ENCODE results near the gene TCEAL6.
"Not testable (repeated sequence)": the region's sequence is repeated elsewhere in the genome, so short reads cannot be mapped to it uniquely, and the experiment has no call there.

Gene TCEAL6

DNA sequence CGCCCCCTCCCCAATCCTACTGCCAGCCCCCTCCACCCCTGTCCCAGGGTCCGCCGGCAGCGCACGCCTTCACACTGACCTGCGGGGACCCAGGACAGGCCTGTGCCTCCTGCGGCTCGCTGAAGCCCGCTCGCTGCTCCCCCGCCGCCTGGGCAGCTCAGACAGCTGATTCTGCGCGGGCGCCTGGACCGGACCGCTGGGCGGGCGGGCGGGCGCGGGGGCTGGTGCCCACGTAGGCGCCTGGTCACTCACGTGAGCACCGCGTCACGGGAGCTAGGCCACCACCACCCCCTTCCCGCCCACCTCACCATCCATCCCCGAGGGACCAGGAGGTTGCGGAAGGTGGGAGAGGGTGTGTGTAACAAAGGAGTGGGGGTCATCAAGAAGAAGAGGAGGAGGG lies at the start of gene TCEAL6:
Gene TCEAL6 (minus strand): TSS at position 208 of the 400 bp plus-strand sequence.
- DNase-seq: not testable (repeated sequence)

DNA sequence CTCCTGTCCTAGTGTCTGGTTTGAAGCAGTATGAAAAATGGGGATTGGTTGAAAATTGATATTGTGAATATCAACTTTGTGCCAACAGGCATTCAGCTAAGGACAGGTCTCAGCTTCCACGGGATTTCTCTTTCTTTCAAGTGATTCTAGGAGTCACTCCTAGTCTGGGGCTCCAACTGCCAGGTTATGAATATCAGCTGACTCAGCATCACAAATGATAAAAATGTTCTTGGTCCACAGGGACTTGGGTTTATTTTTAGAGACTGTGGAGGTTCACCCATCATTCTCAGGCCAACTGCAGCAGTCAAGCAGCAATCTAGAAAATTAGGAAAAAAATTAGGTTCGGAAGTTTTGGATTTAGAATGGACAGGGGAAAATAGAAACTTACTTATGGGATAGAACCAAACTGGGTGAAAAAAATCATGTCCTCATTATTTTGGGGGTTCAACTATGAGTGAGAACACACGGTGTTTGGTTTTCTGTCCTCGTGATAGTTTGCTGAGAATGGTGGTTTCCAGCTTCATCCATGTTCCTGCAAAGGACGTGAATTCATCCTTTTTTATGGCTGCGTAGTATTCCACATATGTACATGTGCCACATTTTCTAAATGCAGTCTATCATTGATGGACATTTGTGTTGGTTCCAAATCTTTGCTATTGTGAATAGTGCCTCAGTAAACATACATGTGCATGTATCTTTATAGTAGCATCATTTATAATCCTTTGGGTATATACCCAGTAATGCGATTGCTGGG lies 43.9 kb upstream of the TCEAL6 start:
- no peak for DNase-seq

DNA sequence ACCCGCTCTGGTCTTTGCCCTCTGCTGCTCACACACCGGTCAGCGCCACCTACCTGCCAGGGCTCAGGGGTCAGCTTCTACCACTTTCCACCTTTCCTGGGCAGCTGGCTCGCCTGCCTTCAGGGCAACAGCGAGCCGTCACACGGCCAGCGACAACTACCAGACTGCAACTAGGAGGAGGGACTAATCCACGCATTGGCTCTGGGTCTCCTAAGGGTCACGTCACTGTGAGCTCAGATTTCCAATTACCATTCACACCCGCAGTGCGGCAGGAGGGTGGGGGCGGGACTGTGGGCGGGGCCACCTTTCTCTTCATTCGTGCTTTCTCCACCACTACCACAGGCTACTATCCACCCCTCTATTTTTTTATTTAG lies 13.5 kb upstream of the TCEAL6 start, which contains the start of gene BEX5:
Gene BEX5 (minus strand): TSS at position 172 of the 374 bp plus-strand sequence. CDS start 1,712 bp downstream, outside the sequence.
- peak; percentile 64 for DNase-seq

DNA sequence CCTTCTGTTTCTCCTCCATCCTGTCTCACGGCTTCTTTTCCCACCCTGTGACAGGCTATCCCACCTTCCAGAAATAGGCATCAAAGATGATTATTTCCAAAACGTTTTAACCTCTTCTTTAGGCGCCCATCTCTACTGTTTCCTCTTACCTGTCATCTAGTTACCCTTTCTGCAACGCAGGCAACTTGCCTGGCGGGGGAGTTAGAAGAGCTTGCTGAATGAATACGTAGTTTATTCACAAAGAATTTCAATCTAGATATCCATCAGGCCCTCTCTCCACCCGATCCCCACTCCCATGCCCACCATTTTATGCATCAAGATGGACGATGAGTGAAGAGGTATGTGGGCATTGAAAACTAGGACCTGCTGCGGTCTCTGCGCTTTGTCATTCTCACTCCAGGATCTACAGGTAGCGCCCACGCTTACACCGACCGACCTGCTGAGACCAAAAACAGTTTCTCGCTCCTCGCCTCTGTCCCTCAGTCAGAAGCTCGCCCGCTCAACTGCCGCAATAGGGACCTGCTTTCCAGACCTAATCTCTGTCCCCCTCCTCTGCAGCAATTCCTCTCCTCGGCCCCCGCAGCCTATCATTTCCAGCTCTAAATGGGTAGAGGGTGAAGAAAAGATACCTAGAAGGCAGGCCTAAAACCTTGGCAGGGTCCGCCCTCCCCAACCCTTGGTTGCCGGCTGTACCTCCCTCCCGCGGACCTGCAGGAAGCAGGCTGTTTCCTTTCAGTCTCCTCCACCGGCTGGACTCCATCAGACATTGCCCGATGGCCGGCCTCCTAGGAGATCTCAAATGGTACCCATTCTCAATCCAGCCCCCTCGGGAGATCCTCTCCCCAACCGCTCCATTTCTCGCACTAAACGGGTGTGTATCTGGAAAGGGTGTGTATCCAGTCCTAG lies 12.9 kb upstream of the TCEAL6 start:
- DNase-seq: peak; percentile 22

DNA sequence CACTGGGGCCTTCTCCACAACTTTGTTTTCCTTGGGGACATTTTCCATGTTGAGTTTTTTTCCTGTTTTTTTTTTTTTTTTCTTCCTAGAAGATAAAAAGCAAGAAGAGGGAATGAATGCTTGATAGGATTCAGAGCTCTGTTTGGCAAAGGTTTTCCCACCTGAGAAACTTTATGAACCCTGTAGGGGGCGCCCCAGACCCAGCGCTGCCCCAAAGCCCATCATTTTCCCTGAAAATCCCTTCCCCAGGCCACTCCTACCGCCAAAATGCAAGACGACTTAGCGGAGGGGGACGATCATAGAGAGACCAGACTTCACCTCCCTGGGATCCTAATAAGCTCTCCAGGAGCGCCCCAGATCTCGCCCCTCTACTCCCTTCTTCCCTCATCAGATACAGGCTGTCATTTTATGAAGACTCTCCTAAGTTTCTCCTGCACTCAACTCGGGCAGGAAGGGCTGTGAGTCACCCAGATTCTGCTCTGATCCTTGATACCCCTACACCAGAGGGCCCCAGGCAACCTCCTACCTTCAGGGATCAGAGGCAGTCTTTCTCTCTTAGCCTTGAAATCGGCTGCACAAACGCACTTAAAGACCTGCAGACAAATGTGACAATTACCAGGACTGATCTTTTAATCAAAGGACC lies 12.1 kb upstream of the TCEAL6 start:
- DNase-seq: peak; percentile 29

DNA sequence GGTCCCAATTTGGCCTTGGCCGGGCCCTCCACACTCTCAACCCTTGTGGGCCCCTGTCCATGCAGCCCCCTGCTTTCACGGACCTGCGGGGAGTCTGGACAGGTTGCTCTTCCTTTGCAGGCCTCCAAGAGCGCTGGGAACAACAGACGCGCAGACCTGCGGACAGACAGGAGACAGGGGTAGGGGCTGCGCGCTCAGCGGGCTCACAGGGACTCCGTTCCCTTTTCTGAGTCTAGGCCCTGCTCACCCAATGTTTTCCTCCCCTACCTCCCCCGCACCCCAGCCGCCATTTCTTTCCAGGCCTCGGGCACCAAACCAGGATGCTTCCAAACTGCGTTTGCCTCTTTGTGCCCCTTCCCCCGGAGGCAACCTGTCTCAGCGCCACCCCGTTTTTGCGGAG lies 650 bp downstream of the TCEAL6 start:
- DNase-seq: not testable (repeated sequence)

DNA sequence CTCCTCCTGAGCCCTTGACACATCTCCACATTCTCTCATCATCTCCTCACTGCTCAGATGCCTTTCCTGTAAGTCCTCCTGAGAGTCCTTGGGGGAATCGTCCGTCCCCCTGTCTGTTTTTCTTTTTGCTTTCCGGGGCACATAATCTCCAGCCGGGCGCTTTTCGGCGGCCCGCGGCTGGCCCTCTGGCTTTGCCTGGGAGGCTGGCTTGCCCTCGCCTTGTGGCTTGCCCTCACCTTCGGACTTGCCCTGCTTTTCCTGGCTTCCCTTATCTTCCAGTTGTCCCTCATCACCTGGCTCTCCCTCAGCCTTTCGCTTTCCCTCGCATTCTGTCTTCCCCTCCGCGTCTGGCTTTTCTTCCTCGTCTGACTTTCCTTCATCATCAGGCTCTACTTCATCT lies 1.4 kb downstream of the TCEAL6 start:
- DNase-seq: not testable (repeated sequence)

DNA sequence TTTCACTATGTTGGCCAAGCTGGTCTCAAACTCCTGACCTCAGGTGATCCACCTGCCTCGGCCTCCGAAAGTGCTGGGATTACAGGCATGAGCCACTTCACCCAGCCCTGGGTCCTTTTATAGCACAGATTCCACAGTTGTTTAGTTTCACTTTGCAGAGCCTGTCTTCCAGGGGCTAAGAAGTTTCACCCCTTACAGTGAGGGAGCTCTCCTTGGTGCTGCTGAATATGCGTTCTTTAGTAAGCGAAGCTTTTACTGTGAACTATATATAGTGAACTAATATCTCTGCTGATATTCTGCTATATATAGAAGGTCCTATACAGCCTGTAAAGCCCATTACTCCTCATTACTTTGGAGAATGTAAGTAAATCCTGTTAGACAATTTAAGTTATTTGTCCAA lies 4.2 kb downstream of the TCEAL6 start:
- DNase-seq: no peak

DNA sequence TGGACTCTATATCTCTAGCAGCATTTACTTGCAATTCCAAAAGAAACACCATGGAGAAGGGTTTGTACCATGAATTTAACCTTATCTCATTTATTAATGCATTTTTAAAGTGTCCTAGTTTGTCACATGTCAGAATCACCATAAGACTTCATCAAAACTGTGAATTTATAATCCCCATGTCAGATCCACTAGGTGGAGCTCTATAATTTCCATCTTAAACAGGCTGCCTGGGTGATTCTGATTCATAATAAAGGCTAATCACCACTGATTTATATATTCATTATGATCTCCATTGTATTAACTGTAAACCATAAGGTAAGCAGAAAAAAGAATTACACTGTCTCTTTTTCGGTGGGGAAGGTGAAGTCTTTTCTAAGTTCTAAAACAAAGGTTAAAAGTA lies 12.8 kb downstream of the TCEAL6 start:
- DNase-seq: no peak

DNA sequence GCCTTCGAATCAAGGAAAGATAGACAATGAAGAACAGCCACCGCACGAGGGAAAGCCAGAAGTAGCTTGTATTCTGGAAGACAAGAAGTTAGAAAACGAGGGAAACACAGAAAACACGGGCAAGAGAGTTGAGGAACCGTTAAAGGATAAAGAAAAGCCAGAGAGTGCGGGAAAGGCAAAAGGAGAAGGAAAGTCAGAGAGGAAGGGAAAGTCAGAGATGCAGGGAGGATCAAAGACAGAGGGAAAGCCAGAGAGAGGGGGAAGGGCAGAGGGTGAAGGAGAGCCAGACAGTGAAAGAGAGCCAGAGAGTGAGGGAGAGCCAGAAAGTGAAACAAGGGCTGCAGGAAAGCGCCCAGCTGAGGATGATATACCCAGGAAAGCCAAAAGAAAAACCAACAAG lies 15.4 kb downstream of the TCEAL6 start:
- no peak for DNase-seq

DNA sequence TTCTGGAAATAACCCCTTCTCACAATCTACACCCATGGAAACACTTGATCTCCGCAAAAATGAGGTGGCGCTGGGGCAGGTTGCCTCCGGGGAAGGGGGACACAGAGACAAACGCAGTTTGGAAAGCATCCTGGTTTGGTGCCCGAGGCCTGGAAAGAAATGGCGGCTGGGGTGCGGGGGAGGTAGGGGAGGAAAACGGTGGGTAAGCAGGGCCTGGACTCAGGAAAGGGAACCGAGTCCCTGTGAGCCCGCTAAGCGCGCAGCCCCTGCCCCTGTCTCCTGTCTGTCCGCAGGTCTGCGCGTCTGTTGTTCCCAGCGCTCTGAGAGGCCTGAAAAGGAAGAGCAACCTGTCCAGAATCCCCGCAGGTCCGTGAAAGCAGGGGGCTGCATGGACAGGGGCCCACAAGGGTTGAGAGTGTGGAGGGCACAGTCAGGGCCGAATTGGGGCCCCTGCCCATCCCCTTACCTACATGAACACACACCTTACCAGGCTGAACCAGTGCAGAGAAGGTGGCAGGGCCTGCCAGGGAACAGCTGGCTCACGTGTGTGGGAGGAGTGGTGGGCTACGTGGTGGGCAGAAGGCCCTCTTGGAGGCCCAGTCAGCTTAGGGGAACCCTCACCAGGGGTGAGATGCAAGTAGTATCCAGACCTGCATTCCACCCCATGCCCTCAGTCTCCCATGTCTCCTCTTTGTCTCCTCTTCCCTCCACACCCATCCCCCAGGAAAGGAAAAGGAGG lies 16.0 kb downstream of the TCEAL6 start:
- DNase-seq: not testable (repeated sequence)

DNA sequence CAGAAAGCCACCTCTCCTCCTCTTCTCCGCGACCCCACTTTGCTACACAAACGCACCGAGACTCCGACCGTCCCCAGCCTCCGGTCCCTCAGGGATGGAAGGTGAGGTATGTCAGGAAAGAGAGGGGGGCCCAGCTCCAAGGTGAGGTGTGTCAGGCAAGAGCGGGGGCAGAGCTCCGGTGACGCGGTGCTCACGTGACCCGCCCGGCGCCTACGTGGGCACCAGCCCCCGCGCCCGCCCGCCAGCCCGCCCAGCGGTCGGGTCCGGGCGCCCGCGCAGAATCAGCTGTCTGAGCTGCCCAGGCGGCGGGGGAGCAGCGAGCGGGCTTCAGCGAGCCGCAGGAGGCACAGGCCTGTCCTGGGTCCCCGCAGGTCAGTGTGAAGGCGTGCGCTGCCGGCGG lies 16.8 kb downstream of the TCEAL6 start, which contains the start of gene TCEAL2:
Gene TCEAL2 (plus strand): TSS at position 244 of the 400 bp plus-strand sequence. CDS start 1,152 bp downstream, outside the sequence.
- DNase-seq: peak; percentile 1

DNA sequence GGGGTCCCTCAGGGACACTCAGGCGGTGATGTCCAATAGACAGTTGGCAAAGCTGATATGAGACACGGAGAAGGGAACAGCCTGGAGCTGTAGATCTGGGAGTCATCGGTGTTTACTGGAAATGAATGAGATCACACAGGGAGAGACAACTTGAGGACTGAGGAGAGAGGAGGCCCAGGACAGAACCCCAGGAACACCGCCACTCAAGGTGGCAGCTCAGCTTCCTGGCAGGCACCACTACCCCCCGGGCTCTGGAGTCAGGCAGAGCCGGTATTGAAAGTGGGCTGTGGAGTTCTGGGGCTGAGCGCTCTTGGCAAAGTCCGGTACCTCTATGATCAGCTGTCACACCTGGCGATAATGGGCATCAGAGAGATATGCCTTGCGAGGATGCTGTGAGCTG lies 17.3 kb downstream of the TCEAL6 start:
- not testable (repeated sequence) for DNase-seq

DNA sequence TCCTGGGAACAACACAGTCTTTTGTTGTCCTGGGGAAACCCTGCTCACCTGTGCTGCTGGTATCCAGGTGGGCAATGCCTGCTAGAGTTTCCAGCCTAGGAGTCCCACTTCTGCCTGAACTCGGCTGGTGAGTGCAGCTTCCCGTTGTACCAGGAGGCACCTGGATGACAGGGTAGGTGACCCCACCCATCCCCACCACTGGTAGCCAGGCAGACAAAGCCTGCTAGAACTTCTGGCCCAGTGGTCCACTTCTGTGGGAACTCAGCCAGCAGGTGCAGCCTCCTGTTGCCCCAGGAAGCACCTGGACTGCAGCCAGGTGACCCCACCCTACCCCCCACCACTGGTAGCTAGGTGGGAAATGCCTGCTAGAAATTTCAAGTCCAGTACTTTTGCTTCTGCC lies 26.5 kb downstream of the TCEAL6 start:
- no peak for DNase-seq

DNA sequence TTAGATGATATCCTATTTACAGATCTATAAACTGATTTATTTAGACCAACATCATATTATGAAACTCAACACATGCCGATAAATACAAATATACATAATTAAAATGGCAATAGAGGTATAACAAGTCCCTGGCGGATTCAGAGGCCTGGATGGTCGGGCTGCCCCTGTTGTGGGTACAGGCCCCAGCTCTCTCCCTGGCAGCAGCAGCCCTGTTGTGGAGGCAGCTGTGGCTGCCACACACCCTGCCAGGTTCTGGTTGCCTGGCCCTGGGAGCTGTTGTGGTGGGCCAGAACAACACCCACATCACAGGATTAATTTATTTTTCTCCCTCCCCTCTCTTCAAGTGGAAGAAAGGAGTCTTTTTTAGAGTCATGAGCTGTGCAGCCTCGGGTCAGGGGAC lies 28.9 kb downstream of the TCEAL6 start:
- DNase-seq: no peak
